Middle frontal gyrus (tissue), 1 donor: ENCODE measurements around the gene PROCR.
"Not testable (repeated sequence)": the region's sequence is repeated elsewhere in the genome, so short reads cannot be mapped to it uniquely, and the experiment has no call there.

ENCODE experiments used
- DNase-seq: peaks from one replicate; pipeline ENCODE4 v3.0.0-alpha.2; 2015; ENCODE audit warnings: low spot score; ENCODE audit errors: extremely low spot score

Gene PROCR

DNA sequence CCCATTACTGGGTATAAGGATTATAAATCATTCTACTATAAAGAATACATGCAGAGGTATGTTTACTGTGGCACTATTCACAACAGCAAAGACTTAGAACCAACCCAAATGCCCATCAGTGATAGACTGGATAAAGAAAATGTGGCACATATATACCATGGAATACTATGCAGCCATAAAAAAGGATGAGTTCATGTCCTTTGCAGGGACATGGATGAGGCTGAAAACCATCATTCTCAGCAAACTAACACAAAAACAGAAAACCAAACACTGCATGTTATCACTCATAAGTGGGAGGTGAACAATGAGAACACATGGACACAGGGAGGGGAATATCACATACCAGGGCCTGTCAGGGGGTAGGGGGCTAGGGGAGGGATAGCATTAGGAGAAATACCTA lies 7.3 kb upstream of the PROCR start:
- not testable (repeated sequence) for DNase-seq

GRCh38 chr20:35165221-35166185 lies 6.4 kb upstream of the PROCR start:
- no peak for DNase-seq

DNA sequence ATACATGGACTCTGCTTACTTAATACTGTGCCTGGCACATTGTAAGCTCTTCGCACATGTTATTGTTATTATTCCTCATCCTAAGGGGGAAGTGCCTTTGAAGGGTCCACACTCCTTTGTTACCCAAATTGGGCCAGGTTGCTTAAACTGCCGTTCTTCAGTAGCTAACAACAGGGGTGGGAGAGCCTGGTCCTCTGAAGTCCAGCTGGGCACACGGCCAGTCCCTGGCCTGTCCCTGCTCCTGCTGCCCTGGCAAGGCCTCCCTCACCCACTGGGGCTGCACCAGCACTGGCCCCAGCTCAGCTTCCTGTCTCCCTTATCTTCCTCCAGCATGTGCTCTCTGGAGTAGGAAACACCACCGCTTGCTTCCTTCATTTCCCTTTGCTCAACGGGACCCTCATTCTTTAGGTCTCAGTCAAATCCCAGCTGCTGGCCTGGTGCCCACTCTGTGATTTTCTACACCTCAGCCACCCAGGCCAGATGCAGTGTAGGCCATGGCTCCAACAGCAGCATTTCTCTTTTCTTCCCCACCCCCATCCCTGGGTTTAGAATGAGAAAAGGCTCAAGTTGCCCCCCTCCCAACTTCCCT lies 5.5 kb upstream of the PROCR start:
- no peak for DNase-seq

DNA sequence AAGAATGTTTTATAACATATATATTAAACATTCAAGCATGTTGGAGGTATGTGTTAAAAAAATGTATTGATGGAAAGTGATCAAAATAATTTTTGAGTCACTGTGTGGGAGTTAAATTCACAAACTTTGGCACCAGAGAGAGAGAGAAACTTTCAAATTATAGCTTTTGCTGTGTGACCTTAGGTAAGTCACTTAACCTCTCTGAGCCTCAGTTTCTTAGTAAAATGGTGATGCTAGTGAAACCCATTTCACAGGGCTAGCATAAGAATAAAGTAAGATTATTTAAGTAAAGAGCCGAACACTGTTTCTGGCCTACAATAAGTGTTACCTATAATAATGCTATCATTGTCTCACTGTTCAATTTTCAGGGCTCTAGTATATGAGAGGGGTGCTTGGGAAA lies 4.1 kb upstream of the PROCR start:
- no peak for DNase-seq

- not testable (repeated sequence) for DNase-seq
Measured at GRCh38 chr20:35168701-35169409, 3.0 kb upstream of the PROCR start.

GRCh38 chr20:35171438-35171752 lies 477 bp upstream of the PROCR start:
- DNase-seq, result no peak

DNA sequence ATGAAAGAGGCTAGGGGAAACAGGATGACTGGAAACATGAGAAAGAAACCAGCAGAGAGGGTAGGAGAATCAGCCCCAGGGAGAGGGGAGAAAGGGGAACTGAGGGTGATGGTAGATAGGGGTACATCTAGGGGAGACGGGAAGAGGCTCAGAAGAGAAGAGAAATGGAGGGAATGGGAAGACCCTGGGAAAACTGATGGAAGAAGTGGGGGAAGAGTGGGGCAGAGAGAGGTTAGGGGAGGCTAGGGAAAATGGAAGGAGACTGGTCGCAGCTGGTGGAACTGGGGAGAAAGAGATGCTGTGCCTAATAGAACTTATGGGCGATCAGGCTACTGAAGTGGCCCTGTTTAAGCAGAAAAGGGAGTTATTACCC lies 548 bp downstream of the PROCR start:
- no peak for DNase-seq

GRCh38 chr20:35173576-35174192 lies 1.8 kb downstream of the PROCR start:
- no peak for DNase-seq

DNA sequence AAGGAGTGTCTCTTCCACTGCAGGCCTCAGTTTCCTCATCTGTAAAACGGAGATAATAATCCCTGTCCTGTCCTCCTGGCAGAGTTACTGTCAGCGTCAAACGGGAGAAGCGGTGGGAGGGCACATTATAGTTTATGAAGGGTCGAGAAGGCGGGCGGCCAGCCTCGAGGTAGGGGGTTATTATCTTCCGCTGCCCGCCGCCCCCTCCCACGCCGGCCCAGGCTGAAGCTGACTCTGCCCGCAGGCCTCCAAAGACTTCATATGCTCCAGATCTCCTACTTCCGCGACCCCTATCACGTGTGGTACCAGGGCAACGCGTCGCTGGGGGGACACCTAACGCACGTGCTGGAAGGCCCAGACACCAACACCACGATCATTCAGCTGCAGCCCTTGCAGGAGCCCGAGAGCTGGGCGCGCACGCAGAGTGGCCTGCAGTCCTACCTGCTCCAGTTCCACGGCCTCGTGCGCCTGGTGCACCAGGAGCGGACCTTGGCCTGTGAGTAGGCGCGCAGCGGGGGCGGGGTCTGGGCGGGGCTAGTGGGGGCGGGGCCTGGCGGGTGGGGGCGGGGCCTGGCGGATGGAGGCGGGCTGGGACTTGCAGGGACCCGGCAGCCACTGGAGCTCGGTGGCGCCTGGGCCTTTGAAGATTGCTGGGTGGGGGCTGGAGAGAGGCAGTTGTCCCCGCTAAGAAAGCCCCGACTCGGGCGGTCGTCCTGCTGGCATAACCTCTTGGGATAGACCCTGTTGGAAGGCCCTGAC lies 2.8 kb downstream of the PROCR start:
- no peak for DNase-seq

DNA sequence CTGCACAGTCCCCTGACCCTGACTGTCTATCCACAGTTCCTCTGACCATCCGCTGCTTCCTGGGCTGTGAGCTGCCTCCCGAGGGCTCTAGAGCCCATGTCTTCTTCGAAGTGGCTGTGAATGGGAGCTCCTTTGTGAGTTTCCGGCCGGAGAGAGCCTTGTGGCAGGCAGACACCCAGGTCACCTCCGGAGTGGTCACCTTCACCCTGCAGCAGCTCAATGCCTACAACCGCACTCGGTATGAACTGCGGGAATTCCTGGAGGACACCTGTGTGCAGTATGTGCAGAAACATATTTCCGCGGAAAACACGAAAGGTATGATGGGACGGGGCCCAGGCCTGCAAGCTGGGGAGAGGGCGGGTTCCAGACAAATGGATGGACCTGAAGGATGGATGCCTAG lies 4.3 kb downstream of the PROCR start:
- no peak for DNase-seq

DNA sequence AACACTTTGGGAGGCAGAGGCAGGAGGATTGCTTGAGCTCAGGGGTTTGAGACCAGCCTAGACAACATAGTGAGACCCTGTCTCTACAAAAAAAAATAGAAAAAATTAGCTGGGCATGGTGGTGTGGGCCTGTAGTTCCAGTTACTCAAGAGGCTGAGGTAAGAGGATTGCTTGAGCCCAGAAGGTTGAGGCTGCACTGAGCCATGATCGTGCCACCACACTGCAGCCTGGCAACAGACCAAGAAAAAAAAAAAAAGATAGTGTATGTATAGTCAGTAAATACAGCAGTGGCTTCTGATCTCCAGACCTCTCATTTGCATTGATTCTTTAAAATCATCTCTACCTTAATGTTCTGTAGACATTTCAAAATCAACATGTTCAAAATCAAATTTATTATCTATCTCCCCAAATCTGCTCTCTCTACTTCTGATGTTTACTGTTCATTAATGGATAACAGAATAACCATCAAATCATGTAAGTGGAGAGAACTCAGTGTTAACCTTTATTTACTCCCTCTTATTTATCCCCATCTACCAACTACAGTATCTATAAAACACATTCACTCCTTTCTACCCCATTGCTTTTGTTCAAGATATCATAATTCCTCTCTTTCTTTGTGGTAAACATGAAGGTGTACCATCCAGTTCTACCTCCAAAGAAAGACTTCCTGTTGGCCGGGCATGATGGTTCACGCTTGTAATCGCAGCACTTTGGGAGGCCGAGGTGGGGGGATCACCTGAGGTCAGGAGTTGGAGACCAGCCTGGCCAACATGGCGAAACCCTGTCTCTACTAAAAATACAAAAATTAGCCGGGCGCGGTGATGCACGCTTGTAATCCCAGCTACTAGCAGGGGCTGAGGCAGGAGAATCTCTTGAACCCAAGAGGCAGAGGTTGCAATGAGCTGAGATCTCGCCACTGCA lies 7.7 kb downstream of the PROCR start:
- DNase-seq, result no peak

- DNase-seq, result no peak
Measured at GRCh38 chr20:35180266-35180665, 8.4 kb downstream of the PROCR start.

GRCh38 chr20:35181731-35182130 lies 9.9 kb downstream of the PROCR start:
- no peak for DNase-seq

- not testable (repeated sequence) for DNase-seq
Measured at GRCh38 chr20:35186691-35187289, 14.9 kb downstream of the PROCR start.

- DNase-seq, result no peak
Measured at GRCh38 chr20:35187584-35188190, 15.8 kb downstream of the PROCR start.

GRCh38 chr20:35189223-35189622 lies 17.4 kb downstream of the PROCR start:
- DNase-seq, result not testable (repeated sequence)

DNA sequence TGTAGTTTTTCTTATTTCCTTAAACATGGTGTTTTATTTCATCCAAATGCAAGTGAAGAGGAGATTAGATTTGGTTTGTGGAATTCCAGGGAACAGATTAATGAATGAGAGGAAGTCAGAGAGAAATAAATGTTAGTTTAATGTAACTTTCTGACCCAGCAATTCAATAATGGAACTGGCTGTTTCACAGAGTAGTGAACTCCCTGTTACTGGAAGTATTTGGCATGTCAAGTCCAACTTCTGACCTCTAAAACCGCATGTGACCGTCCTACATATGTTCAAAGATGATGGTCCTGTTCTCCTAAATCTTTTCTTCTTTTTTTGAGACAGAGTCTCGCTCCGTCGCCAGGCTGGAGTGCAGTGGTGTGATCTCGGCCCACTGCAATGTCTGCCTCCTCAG lies 18.7 kb downstream of the PROCR start:
- DNase-seq, result no peak

DNA sequence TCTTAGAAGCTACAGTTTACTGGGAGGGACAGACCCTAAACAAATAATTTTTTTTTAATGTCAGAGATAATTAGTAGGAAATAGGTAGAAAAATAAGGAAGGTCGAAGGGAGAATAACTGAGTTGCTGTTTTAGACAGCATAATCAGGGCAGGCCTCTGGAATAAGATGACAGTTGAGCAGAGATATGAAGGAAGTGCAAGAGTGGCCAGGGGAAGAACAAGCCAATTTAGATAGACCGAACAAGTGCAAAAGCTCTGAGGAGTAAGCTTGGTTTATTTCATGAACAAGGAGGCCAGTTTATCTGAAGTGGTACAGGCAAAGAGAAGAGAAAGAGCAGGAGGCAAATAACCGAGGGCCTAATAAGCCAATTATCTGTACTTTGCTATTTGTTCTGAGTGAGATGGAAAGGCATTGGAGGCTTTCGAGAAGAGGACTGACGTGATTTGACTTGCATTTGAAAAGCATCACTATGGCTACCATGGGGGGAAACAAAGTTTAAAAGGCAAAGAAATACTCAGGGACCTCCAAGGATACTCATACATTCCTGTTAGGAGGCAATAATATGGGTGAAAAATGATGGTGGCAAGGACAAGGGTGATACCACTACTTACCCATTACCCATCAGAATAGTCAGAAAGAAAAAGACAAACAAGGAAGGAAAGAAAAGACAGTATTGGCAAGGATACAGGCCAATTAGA lies 19.7 kb downstream of the PROCR start:
- no peak for DNase-seq
